Measurements from ENCODE around the gene HSFX4.
"Not testable (repeated sequence)": the region's sequence is repeated elsewhere in the genome, so short reads cannot be mapped to it uniquely, and the experiment has no call there.

The HSFX4 gene

DNA sequence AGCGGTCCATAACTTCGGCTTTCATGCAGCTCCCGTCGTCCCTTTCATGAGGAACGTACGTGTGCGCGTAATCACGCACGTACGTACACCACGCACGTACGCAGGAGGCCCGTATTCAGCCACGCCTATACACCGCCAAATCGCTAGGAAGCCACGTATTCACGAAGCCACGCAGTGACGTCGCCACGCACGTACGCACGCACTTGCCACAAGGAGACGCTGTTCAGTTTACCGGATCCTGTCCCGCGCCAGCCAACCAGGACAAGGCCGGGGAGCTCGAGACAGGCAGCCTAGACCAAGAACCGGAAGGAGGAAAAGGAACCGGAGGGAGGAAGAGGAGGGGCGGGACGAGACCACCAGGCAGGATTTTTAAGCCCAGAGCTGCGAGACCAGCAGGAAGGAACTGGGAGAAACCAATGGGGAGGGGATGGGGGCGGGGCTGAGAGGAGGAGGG is 9.1 kb downstream of the HSFX4 start, which contains the start of gene EOLA2:
Gene EOLA2 (minus strand): TSS at position 65 of the 454 bp plus-strand sequence. CDS start 4,617 bp downstream, outside the sequence.
- DNase-seq, result peak; percentile 80

DNA sequence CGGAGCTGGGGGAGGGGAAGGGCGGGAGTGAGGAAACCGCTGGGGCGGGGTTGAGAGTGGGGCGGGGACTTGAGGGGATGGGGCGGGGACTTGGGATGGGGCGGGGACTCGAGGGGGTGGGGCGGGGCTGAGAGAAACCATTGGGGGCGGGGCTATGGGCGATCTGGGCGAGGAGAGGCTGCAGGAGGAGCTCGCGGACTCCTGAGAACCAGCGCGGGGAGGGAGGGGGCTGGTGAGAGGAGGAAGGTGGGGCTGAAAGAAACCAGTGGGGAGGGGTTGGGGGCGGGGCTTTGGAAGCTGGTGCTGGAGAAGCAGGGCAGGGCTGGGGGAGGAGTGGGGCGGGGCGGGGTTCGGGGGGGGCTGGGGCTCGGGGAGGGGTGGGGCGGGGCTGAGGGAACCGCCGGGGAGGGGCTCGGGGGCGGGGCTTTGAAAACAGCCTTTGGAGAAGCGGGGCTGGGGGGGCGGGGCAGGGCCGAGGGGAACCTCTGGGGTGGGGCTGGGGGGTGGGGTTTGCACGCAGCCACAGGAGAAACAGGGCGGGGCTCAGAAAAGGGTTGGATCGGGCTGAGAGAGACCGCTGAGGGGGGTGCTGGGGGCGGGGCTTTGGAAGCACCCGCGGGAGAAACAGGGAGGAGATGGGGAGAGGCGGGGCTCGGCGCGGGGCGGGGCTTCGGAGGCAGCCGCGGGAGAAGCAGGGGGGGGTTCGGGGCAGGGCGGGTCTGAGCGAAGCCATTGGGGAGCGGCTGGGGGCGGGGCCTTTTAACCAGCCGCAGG is 9.7 kb downstream of the HSFX4 start:
- DNase-seq, result peak; percentile 80

DNA sequence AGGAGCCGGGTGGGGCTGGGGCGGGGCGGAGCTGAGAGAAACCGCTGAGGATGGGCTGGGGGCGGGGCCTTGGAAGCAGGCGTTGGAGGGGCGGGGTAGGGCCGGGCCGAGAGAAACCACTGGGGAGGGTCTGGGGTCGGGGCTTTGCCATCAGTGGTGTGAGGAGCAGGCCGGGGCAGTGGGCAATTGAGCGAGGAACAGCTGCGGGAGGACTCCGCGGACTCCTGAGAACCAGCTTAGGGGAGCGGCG is 10.2 kb downstream of the HSFX4 start:
- DNase-seq, result no peak

DNA sequence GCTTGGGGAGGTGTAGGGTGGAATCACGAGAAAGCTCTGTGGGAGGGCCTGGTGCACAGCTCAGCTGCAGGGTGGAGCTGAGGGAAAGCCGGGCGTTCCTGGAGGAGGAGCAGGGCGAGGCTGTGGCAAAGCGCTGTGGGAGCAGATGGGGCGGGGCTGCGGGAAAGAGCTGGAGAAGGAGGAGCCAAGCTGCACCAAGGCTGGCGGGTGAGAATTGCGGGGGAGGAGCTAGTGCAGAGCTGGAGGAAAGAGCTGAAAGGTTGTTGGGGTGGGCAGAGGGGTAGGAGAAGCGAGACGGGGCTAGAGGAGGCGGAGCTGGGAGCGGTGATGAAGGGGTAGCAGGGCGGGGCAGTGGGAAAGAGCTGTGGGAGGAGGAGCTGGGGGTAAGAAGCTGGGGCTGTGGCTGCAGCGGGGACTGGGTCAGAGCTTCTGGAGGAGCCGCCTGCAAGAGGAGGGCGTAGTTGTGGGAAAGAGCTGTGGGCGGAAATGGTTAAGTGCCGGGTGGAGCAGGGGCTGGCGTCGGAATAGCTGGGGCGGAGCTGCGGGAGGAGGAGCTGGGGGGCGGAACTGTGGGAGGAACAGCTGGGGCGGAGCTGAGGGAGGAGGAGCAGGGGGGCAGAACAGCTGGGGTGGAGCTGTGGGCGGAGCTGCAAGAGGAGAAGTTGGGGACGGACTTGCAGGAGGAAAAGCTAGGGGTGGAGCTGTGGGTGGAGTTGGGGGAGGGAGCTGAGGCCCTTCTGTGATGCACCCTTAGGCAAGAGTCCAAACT is 10.7 kb downstream of the HSFX4 start:
- peak; percentile 83 for DNase-seq

DNA sequence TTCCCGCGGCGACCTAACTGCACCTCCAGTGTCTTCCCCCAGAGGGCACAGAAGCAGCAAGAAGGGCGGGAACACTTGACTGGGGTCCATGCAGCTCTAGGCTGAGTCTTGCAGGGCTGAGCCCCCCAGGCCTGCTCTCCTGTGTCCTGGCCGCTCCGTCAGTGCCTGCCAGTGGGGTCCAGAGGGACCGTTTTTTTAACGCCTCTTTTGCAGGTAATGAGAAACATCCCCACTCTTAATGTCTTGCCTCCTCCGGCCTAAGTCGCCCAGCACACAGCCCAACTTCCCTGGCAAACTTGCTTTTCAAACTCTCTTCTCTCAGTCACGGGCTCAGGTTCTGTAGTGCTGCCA is 11.3 kb downstream of the HSFX4 start:
- DNase-seq, result not testable (repeated sequence)

DNA sequence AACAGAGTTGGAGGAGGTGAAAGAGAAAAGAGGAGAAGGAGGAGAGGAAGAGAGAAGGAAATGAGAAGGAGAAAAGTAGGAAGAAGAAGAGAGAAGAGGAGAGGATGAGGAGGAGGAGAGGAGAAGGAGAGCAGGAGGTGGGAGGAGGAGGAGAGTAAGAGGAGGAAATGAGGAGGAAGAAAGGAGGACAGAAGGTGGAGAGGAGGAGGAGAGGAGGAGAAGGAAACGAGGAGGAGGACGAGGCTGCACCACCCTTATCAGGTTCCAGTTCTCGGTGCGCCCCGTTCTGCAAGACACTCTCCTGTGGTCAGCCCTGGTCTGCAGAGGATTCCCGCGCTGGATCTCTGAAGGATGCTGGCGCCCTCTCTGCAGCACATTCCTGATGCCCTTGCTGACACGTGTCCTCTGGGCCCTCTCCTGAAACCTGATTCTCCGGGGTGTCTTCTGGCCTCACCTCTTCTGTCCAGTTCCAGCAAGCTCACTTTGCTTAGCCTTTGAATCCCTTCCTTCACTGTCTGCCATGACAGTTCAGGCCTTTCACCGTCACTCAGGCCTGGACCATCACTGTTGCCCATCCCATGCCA is 15.8 kb downstream of the HSFX4 start:
- DNase-seq, result not testable (repeated sequence)

DNA sequence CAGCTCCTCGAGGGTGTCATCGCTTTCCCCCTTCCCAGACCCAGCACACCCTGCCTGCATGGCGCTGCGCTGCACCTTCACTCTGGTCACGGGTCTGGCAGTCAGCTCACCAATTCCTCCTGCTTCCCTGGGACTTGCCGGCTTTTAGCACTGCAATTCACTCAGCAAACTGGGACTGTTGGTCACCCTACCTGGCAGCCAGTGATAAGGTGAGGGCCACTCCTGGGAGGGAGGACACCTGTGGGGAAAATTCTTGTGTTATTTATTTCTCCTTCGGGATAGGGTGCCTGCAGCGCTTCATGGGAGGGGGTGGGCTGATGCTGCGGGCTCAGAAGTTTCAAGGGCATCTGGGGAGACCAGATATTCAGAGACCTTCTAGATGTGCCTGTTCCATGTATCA is 16.4 kb downstream of the HSFX4 start:
- DNase-seq, result not testable (repeated sequence)

DNA sequence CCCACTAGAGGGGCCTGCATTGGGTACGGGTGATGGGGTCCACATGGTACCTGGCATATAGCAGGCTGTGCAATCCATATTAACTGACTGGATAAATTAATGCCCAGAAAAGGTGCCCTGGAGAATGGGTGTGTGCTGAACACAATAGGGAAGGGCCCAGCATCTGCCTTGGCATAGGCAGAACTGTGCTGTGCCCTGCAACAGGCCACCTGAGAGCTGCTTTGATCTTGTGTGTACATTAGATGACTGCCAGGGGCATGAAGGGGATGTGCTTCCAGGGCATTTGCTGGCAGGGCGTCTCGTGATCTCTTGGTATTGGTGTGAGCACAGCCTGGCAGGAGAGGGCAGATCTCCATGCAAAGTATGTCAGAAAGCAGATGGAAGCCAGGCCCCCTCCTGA is 17.6 kb downstream of the HSFX4 start:
- not testable (repeated sequence) for DNase-seq

DNA sequence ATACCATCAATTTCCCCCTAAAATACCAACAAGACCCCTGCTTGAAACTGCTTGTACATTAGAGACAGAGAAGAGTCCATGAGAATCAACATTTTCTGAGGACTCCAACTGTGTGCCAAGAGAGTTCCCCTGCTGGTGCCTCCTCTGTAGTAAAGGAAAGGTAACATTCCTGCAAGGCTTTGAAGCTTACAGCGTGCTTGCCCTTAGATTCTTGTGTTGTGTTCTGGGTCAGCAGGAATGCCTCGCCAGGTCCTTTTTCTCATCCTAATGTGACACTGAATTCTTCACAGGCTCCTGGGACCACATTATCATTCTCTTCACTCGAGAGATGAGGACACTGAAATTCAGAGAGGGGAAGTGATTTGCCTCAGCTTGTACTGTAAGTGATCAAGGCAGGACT is 18.6 kb downstream of the HSFX4 start:
- DNase-seq, result no peak

DNA sequence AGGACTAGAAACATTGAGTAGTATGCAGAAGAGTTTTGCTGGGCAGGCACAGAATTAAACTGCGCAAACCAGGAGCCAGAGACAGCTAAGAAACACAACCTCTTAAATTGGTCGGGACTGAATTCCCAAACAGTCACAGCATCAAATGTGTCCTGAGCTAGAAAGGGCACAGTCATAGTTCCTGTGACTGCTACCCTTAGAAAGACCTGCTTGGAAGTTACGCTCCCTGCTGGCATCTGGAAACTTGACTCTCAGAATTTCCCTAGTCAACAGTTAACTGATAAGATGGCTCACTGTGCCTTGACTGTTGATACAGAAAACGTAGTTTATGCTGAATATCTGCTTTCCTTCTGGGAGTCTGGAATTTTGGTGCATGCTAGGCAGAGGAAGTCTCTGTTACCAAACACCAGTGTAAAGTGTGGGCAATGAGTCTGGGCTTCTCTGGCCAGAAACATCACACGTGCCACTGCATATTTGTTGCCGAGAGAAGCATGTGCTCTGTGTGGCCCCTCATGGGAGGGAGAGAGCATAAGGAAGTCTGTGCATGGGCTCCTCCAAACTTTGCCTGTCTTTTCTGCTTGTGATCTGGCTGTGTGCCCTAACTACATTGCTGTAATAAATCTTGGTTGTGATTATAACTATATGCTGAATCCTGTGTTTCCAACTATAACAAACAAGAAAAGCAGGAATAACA is 20.5 kb downstream of the HSFX4 start:
- no peak for DNase-seq

DNA sequence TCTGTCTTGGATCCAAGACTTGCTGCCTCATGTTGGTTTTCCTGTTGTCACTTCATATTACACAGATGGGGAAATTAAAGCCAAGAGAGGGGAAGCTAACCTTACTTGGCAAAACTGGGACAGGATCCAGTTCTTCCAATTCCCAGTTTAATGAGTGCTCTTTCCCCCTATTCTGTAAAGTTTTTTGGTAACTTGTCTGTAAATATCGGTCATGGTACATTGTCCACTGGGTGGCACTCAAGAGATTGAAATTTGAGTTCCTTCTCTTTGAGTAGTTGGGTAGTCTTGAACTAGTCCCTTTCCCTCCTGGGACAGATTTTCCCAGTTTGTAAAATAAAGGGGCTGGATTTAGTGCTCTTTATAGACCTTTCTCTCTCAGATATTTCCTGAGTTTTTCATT is 21.3 kb downstream of the HSFX4 start:
- DNase-seq, result no peak

DNA sequence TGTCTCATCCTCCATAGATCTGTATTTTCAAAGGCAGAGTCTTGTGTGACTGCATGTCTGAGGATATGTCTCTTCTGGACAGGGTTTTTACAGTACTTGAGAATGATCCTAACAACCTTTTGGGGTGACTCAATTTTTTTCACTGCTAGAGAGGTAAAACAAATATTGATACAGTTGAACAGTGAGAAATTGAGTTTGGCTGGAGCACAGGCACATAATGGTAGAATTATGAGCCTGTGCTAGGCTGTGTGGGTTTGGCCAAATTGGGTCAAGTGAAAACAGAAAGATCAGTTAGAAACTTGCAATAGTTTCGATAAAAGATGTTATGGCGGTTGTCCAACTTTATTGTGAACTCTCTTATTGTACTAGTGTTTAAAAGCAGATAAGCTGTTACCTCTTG is 32.2 kb downstream of the HSFX4 start:
- no peak for DNase-seq

DNA sequence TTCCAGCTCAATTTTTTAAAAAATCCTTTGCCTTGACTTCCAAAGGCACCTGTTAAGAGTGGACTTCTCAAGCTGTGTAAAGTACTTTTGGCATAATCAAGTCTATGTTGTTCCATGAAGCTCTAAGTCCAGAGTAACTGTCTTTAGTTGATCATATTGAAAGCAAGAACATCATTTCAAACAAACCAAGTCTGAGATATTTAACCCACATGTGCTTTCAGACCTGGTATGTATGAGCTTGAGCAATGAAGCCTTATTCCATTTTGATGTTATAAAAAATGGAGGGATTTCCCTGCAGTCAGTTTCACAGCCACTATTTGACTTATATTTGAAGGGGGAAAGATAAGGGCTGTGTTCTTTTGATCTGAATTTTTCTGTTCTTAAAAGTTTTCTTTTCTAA is 32.6 kb downstream of the HSFX4 start:
- no peak for DNase-seq

DNA sequence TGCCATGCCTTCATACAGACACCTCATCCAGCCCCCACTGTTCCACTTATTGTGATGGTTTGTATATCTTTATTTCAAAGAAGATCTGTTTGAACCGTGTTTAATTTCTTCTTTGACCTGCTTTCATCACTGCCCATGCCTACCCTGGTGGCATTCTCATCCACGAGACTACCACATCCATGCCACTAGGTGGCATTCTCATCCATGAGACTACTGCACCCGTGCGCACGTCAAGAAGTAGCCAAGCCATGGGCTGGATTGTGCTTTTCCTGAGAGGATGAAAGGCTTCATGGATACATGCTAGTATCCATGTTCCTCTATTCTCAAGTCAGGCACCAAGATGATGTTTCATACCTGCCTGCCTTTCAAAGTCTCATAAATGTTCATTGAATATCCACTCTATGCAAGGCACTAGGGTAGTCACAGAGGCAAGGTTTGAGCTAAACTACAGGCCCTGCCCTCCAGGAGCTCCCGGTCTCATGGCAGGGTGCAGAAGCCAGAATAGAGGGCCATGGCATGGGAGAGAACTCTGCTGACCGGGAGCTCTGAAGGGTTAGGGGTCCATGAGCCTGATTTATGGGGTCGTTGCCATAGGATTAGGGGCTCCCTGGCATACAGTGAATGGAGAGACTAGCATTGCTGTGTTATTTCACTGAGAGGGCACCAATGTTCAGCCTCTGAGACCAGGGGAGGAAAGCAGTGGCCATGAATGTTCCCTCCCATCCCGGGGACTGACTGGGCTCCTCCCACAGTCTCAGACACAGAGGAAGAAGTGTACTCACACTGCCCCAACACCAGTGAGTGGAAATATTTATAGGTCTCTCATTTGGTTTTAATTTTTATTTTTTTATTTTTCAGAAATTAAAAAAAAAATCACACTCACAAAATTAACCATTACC is 33.7 kb downstream of the HSFX4 start:
- peak; percentile 13 for DNase-seq

DNA sequence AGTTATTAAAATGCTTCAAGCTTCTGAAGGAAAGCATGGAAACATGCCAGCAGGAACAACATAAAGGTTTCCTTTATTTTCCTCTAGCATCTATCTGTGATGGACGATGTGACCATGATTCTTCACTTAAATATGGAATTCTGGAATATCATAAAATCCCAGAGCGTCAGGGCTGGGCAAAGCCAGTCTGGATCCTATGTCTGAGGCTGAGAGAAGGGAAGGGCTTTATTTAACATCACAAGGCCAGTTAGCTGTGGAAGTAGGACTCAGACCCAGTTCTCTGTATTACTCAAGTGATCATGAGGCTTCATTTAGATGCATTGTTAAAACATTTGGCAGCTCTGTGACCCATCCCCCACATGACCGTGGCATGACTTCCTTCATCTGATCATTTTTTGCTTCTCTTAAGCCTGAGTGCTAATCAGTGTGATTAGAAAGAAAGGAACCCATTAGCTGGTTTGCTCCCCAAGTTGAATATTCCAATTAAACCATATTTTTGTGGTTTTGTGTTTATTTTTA is 49.8 kb downstream of the HSFX4 start:
- no peak for DNase-seq
